Ovary (tissue), 9 donors: Measurements from ENCODE around the gene NXF1. TPM values are rescaled to one million over a fixed set of nuclear protein-coding genes. Genes with fewer than 3 reads are reported as not detected.

ENCODE experiments used
- DNase-seq, 5 donors: peaks; one replicate each; pipeline ENCODE4 v3.0.0-alpha.2; 2019 to 2020
- H3K27ac ChIP-seq, 2 donors: fragments of 200-600 bp; one replicate each; pipeline versions ENCODE4 v1.5.1 to v1.8.0; 2019 to 2022
- H3K27me3 ChIP-seq: fragments of 200-600 bp; one replicate; pipeline ENCODE4 v1.8.0; 2022
- H3K36me3 ChIP-seq: fragments of 200-600 bp; sonication (generic); one replicate; pipeline ENCODE4 v1.5.1; 2019
- H3K4me1 ChIP-seq: one replicate; pipeline ENCODE4 v1.8.1; 2013; ENCODE audit warnings: mild to moderate bottlenecking, moderate library complexity; ENCODE audit not compliant: insufficient read depth
- H3K4me3 ChIP-seq: fragments of 200-600 bp; sonication (generic); one replicate; pipeline ENCODE4 v1.5.1; 2017
- H3K9me3 ChIP-seq, 2 donors: fragments of 200-600 bp in 1 of 2; sonication (generic) in 1 of 2; one replicate each; pipeline versions ENCODE4 v1.5.1 to v1.8.1; 2013 to 2019; ENCODE audit warnings: mild to moderate bottlenecking in 1 of 2, moderate library complexity in 1 of 2
- EP300 ChIP-seq: sonication (generic); formaldehyde crosslinking; IDR thresholded peaks from one replicate; pipeline ENCODE4 v1.6.1; 2017; ENCODE audit warnings: antibody characterized with exemption
- POLR2A ChIP-seq: fragments of 450-650 bp; IDR thresholded peaks from one replicate; pipeline ENCODE4 v1.6.1; 2017; ENCODE audit warnings: antibody characterized with exemption, mild to moderate bottlenecking, moderate library complexity
- WGBS, 3 donors: extraction: QIAGEN DNeasy Blood & Tissue Kit in 1 of 3; methylation state at CpG; one replicate each; pipeline versions ENCODE4 v1.1.5 to v1.1.7; 2013 to 2017; 5-methylcytosine and 5-hydroxymethylcytosine counted together
- intact Hi-C, 4 donors: fragments of 100-400 bp; cut with DNase I; formaldehyde crosslinking; loops; one replicate each; pipeline versions ENCODE4 v1.11.0 to v1.15.1; 2022 to 2023
- polyA plus RNA-seq, 2 donors: library from polyadenylated mRNA; stranded (reverse); fragments of 200-250 nt in 1 of 2; fragments of 350-450 nt in 1 of 2; fragmentation: Illumina TruSeq in 1 of 2; extraction: RNeasy Lipid Tissue Mini Kit (QIAGEN cat#74804) in 1 of 2; gene quantifications; one replicate each; pipeline ENCODE4 v1.2.3, GENCODE V29; 2013 to 2014
- total RNA-seq, 7 donors: library from RNA; depleted of rRNA in 2 of 7; stranded (reverse); fragments of >200 nt in 2 of 7; fragmentation: NEBNext Ultra II Directional in 3 of 7; extraction: Animal tissue kit (Norgen Biotek cat#: 25700) in 3 of 7; gene quantifications; one replicate each; pipeline versions ENCODE4 v1.1.0 to v1.2.4, GENCODE V29; 2016 to 2023
- TF ChIP-seq, protein P1 (sequence below), 3 donors: fragments of 450-650 bp in 2 of 3; fragments of 200-600 bp in 1 of 3; IDR thresholded peaks; one replicate each; pipeline versions ENCODE4 v1.5.1 to v1.8.0; 2016 to 2022; ENCODE audit warnings: antibody characterized with exemption in 3 of 3, mild to moderate bottlenecking in 1 of 3
- donor health status: DM: no; HTN: no; CAD: no; lungs with moderate emphysema.
- donor health status: DM: no; HTN: no; CAD: no.
- donor health status: Bipolar disorder and iron deficiency.
- donor health status: DM: yes; HTN: yes; CAD: no.
- donor health status: DM: no; HTN: no; CAD: no.
- donor health status: DM: yes; HTN: yes; CAD: no.

Gene NXF1
- total and polyA plus RNA-seq, 9 donors: 48.8 to 125 (median 80.1) TPM

DNA sequence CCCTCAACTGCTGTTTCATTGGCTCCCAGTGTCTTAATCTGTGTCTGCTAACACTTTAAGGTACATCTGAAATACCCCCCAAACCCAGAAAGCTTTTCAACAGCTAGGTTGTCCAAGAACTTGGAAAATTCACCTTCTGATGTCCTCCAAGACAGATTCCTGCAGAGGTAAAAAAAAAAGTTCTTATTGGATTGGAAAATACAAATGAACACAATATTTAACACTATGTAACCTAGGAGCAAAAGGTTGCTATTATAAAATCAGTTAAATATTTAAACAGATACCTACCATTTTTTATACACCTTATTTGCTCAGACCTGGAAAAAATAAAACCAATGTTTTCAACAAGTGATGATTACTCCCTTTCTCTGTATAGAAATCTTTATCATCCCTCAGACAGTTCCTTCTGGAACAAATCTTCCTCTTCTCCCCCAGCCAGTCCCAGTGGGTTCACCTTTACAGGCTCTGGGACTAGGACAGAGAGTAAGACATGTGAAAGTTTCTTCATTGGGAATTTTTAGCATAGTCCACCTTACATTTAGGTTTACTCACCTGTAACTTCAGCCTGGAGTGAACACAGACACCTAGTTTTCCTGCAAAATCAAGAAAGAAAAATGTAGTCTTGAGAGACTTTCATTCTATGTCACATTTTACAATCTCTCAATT lies 47.4 kb upstream of the NXF1 start:
- H3K36me3 ChIP-seq: no peaks in the 10 kb centered on the region
- H3K27ac ChIP-seq: no peak overlapping the region
- no peaks in the 10 kb centered on the region for H3K27me3 ChIP-seq
- peaks cover 6% of the 10 kb centered on the region for H3K4me1 ChIP-seq
- no peak for DNase-seq
- intact Hi-C loops: loop anchor here in 1 of 4 donors (10.0 kb wide), 1 partner anchor 458 kb away; no protein-coding TSS in a partner anchor
- TF ChIP-seq EP300: no peak
- TF ChIP-seq POLR2A: no peak
- TF ChIP-seq, protein P1, sequence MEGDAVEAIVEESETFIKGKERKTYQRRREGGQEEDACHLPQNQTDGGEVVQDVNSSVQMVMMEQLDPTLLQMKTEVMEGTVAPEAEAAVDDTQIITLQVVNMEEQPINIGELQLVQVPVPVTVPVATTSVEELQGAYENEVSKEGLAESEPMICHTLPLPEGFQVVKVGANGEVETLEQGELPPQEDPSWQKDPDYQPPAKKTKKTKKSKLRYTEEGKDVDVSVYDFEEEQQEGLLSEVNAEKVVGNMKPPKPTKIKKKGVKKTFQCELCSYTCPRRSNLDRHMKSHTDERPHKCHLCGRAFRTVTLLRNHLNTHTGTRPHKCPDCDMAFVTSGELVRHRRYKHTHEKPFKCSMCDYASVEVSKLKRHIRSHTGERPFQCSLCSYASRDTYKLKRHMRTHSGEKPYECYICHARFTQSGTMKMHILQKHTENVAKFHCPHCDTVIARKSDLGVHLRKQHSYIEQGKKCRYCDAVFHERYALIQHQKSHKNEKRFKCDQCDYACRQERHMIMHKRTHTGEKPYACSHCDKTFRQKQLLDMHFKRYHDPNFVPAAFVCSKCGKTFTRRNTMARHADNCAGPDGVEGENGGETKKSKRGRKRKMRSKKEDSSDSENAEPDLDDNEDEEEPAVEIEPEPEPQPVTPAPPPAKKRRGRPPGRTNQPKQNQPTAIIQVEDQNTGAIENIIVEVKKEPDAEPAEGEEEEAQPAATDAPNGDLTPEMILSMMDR (IDR thresholded peaks at IDR 0.05): no peak
- no peaks in the 10 kb centered on the region for H3K9me3 ChIP-seq
- H3K4me3 ChIP-seq: no peak overlapping the region

DNA sequence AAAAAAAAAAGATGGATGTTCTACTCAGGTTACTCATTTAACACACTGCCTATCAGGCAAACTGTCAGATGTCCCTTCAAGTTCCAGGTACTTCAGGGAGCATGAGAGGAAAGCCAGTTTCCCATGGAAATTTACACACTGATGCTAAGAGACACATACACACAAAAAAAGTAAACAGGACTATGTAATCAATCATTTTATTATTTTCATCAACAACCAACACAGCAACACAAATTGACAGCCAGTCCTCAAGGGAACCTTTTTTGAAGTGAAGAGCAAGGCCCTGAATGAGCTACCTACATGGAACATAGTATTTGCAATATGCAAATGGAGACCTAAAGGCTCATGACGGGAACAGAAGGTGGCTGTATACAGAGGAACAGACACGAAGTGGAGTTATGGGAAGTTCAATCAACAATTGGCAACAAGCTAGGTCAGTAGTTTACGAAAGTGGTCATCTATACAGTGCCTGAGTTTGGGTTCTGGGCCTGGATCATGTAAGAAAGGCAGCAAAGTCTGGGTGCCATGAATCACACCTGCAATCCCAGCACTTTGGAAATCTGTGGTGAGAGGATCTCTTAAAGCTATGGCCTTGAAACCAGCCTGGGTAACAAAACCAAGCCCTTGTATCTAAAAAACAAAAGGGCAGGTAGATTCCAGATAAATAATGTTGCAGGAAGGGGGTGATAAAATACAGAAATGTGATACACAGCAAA lies 46.7 kb upstream of the NXF1 start:
- intact Hi-C loops: loop anchor here in 1 of 4 donors (10.0 kb wide), 1 partner anchor 457 kb away; no protein-coding TSS in a partner anchor
- whole genome bisulfite sequencing, 3 donors: 28 to 61% (median 32%) methylated on average over 3 of the region's 3 CpGs
- no peak overlapping the region for H3K27ac ChIP-seq

DNA sequence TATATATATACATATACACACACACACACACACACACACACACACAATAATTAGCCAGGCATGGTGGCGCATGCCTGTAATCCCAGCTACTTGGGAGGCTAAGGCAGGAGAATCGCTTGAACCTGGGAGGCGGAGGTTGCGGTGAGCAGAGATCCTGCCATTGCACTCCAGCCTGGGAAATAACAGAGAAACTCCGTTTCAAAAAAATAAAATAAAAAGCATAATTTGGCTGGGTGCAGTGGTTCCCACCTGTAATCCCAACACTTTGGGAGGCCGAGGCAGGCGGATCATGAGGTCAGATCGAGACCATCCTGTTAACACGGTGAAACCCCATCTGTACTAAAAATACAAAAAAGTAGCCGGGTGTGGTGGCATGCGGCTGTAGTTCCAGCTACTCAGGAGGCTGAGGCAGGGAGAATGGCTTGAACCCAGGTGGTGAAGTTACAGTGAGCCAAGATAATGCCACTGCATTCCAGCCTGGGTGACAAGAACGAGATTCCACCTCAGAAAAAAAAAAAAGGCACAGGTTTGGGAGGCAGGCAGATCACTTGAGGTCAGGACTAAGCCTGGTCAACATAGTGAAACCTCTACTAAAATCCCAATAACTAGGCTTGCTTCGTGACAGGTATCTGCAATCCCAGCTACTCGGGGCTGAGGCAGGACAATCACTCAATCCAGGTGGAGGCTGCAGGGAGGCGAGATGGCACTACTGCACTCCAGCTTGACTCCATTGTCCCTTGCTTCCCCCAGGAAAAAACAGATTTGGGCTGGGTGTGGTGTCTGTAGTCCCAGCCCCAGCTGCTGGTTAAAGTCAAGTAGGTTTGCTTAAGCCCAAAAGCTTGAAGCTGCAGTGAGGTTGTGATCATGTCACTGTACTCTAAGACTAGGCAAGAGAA lies 45.9 kb upstream of the NXF1 start:
- no peaks in the 10 kb centered on the region for H3K9me3 ChIP-seq
- no peaks in the 10 kb centered on the region for H3K27me3 ChIP-seq
- H3K36me3 ChIP-seq: no peaks in the 10 kb centered on the region
- intact Hi-C loops: loop anchor here in 1 of 4 donors (10.0 kb wide), 1 partner anchor 456 kb away; no protein-coding TSS in a partner anchor
- WGBS, 3 donors: 51 to 58% (median 52%) methylated on average over 15 of the region's 15 CpGs
- H3K4me3 ChIP-seq: no peak overlapping the region
- TF ChIP-seq, protein P1 (IDR thresholded peaks at IDR 0.05): no peak
- TF ChIP-seq EP300 (no peak), POLR2A (no peak)
- peaks cover 6% of the 10 kb centered on the region for H3K4me1 ChIP-seq
- DNase-seq: no peak
- no peak overlapping the region for H3K27ac ChIP-seq

More for the DNA sequence above, 46.7 kb upstream of the NXF1 start:
- no peak overlapping the region for H3K4me3 ChIP-seq
- no peaks in the 10 kb centered on the region for H3K36me3 ChIP-seq
- no peaks in the 10 kb centered on the region for H3K9me3 ChIP-seq
- peaks cover 6% of the 10 kb centered on the region for H3K4me1 ChIP-seq
- H3K27me3 ChIP-seq: no peaks in the 10 kb centered on the region
- TF ChIP-seq, protein P1 (IDR thresholded peaks at IDR 0.05): no peak
- no peak for TF ChIP-seq POLR2A
- no peak for DNase-seq

DNA sequence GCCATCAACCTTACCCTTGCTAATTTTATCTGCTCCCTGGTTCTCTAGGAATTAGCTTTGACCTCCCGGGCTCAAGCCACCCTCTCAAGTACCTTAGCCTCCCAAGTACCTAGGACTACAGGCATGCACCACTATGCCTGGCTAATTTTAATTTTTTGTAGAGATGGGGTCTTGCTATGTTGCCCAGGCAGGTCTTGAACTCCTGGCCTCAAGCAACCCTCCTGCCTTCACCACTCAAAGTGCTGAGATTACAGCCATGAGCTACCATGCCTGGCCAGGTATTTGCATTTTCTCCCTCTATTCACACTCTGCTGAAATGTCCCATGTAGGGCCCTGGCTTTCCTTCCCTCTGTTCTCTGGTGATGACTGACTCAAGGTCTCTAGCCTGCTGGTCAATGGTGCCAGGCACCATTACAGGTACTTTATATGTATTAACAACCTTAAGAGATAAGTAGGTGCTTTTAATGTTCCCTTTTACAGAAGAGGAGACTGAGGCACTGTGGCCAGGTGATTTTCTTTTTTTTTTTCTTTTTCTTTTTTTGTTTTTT lies 42.6 kb upstream of the NXF1 start:
- DNase-seq: no peak
- TF ChIP-seq EP300 (no peak), POLR2A (no peak)
- TF ChIP-seq, protein P1 (IDR thresholded peaks at IDR 0.05): no peak
- intact Hi-C loops: no loop called here
- Histone ChIP-seq H3K4me1 (no peaks in the 10 kb centered on the region), H3K27ac (no peak overlapping the region), H3K4me3 (no peak overlapping the region), H3K36me3 (no peaks in the 10 kb centered on the region), H3K27me3 (no peaks in the 10 kb centered on the region), H3K9me3 (no peaks in the 10 kb centered on the region)
- WGBS, 3 donors: 81 to 91% (median 91%) methylated on average over 1 of the region's 1 CpG
